Liver (tissue), 9 donors: ENCODE data around the gene CPLANE2. TPM values are rescaled to one million over a fixed set of nuclear protein-coding genes. Genes with fewer than 3 reads are reported as not detected.

Experiments
- DNase-seq: peaks from one replicate; pipeline ENCODE4 v3.0.0-alpha.2; 2017; ENCODE audit warnings: low spot score
- H3K27ac ChIP-seq, 2 donors: one replicate each; pipeline ENCODE4 v1.7.0; 2013; ENCODE audit warnings: inconsistent platforms in 2 of 2, low read length in 2 of 2, control low read depth in 1 of 2, low read depth in 1 of 2, mild to moderate bottlenecking in 1 of 2
- H3K27me3 ChIP-seq, 4 donors: one replicate each; pipeline versions ENCODE4 v1.6.1 to v1.7.0; 2013; ENCODE audit warnings: low read length in 3 of 4, inconsistent platforms in 1 of 4, mild to moderate bottlenecking in 1 of 4, moderate library complexity in 1 of 4; ENCODE audit not compliant: control insufficient read depth in 4 of 4, insufficient read depth in 4 of 4
- H3K36me3 ChIP-seq, 4 donors: one replicate each; pipeline versions ENCODE4 v1.6.1 to v1.7.0; 2013; ENCODE audit warnings: low read length in 3 of 4, mild to moderate bottlenecking in 3 of 4, low read depth in 1 of 4, moderate library complexity in 1 of 4; ENCODE audit not compliant: control insufficient read depth in 4 of 4, insufficient read depth in 3 of 4
- H3K4me1 ChIP-seq, 4 donors: one replicate each; pipeline versions ENCODE4 v1.6.1 to v1.7.0; 2013; ENCODE audit warnings: low read length in 3 of 4, mild to moderate bottlenecking in 3 of 4, moderate library complexity in 1 of 4; ENCODE audit not compliant: control insufficient read depth in 4 of 4, insufficient read depth in 4 of 4
- H3K4me3 ChIP-seq, 3 donors: one replicate each; pipeline versions ENCODE4 v1.6.1 to v1.7.0; 2013; ENCODE audit warnings: low read length in 3 of 3, control low read depth in 1 of 3, low read depth in 1 of 3, mild to moderate bottlenecking in 1 of 3
- H3K9ac ChIP-seq, 2 donors: one replicate each; pipeline ENCODE4 v1.7.0; 2013; ENCODE audit warnings: low read length in 2 of 2, mild to moderate bottlenecking in 2 of 2, moderate library complexity in 2 of 2, control low read depth in 1 of 2, low read depth in 1 of 2
- H3K9me3 ChIP-seq, 4 donors: one replicate each; pipeline versions ENCODE4 v1.6.1 to v1.7.0; 2013; ENCODE audit warnings: low read length in 3 of 4; ENCODE audit not compliant: control insufficient read depth in 4 of 4
- EGR1 ChIP-seq, 2 donors: IDR thresholded peaks; 2 replicates each; pipeline ENCODE4 v1.6.1; 2016 to 2018; ENCODE audit warnings: antibody characterized with exemption in 2 of 2, low read depth in 2 of 2
- FOXA1 ChIP-seq: IDR thresholded peaks from 2 replicates; pipeline ENCODE4 v1.6.1; 2016; ENCODE audit warnings: antibody characterized with exemption
- FOXA2 ChIP-seq: IDR thresholded peaks from 2 replicates; pipeline ENCODE4 v1.6.1; 2016; ENCODE audit warnings: antibody characterized with exemption
- GABPA ChIP-seq, 2 donors: IDR thresholded peaks in 1 of 2; conservative IDR thresholded peaks in 1 of 2; 2 replicates each; pipeline ENCODE4 v1.6.1; 2016; ENCODE audit warnings: antibody characterized with exemption in 2 of 2, mild to moderate bottlenecking in 1 of 2, moderate library complexity in 1 of 2
- HNF4A ChIP-seq, 2 donors: conservative IDR thresholded peaks; 2 replicates each; pipeline ENCODE4 v1.6.1; 2016; ENCODE audit warnings: antibody characterized with exemption in 2 of 2, mild to moderate bottlenecking in 2 of 2
- HNF4G ChIP-seq: IDR thresholded peaks from 2 replicates; pipeline ENCODE4 v1.6.1; 2016; ENCODE audit warnings: antibody characterized with exemption
- JUND ChIP-seq, 2 donors: IDR thresholded peaks; 2 replicates each; pipeline ENCODE4 v1.6.1; 2016; ENCODE audit warnings: antibody characterized with exemption in 2 of 2
- NR2F2 ChIP-seq: IDR thresholded peaks from 2 replicates; pipeline ENCODE4 v1.6.1; 2016; ENCODE audit warnings: antibody characterized with exemption
- RAD21 ChIP-seq, 2 donors: IDR thresholded peaks; 2 replicates each; pipeline ENCODE4 v1.6.1; 2016; ENCODE audit warnings: antibody characterized with exemption in 2 of 2, mild to moderate bottlenecking in 2 of 2
- RXRA ChIP-seq, 2 donors: IDR thresholded peaks; 2 replicates each; pipeline ENCODE4 v1.6.1; 2017 to 2018; ENCODE audit warnings: antibody characterized with exemption in 2 of 2, mild to moderate bottlenecking in 1 of 2
- SP1 ChIP-seq: IDR thresholded peaks from 2 replicates; pipeline ENCODE4 v1.6.1; 2018; ENCODE audit warnings: antibody characterized with exemption, mild to moderate bottlenecking
- TAF1 ChIP-seq: conservative IDR thresholded peaks from 2 replicates; pipeline ENCODE4 v1.6.1; 2016; ENCODE audit warnings: antibody characterized with exemption, mild to moderate bottlenecking
- YY1 ChIP-seq: IDR thresholded peaks from 2 replicates; pipeline ENCODE4 v1.6.1; 2016; ENCODE audit warnings: antibody characterized with exemption, mild to moderate bottlenecking
- WGBS: extraction: QIAGEN DNeasy Blood & Tissue Kit; methylation state at CpG from one replicate; pipeline ENCODE4 v1.1.7; 2013; 5-methylcytosine and 5-hydroxymethylcytosine counted together
- polyA plus RNA-seq, 2 donors: library from polyadenylated mRNA; stranded (reverse) in 1 of 2; unstranded in 1 of 2; fragments of 200-250 nt in 1 of 2; fragments of >200 nt in 1 of 2; fragmentation: Nextera tagmentation in 1 of 2; extraction: Ambion mirVana in 1 of 2; gene quantifications; one replicate each; pipeline versions ENCODE4 v1.2.1 to v1.2.3, GENCODE V29; 2013 to 2015
- total RNA-seq, 2 donors: library from RNA; depleted of rRNA; stranded (reverse); fragments of >200 nt; gene quantifications; one replicate each; pipeline ENCODE4 v1.2.3, GENCODE V29; 2014
- TF ChIP-seq, protein P1 (sequence below): IDR thresholded peaks from 2 replicates; pipeline ENCODE4 v1.6.1; 2016; ENCODE audit warnings: antibody characterized with exemption
- TF ChIP-seq, protein P2 (sequence below): IDR thresholded peaks from 2 replicates; pipeline ENCODE4 v1.6.1; 2016; ENCODE audit warnings: antibody characterized with exemption
- TF ChIP-seq, protein P3 (sequence below): IDR thresholded peaks from 2 replicates; pipeline ENCODE4 v1.6.1; 2016; ENCODE audit warnings: antibody characterized with exemption
- TF ChIP-seq, protein P4 (sequence below): fragments of 150-350 bp; IDR thresholded peaks from 2 replicates; pipeline ENCODE4 v1.5.1; 2017; ENCODE audit warnings: improper control_type of control experiment, low read depth, low read length; ENCODE audit not compliant: missing input control
- TF ChIP-seq, protein P5 (sequence below): IDR thresholded peaks from 2 replicates; pipeline ENCODE4 v1.6.1; 2016; ENCODE audit warnings: antibody characterized with exemption, mild to moderate bottlenecking
- donor health status: healthy.
- donor health status: healthy.
- donor health status: healthy.
- donor health status: healthy.
- donor health status: healthy.

The CPLANE2 gene
- total and polyA plus RNA-seq, 4 donors: 0.96 to 2.7 (median 2.5) TPM

DNA sequence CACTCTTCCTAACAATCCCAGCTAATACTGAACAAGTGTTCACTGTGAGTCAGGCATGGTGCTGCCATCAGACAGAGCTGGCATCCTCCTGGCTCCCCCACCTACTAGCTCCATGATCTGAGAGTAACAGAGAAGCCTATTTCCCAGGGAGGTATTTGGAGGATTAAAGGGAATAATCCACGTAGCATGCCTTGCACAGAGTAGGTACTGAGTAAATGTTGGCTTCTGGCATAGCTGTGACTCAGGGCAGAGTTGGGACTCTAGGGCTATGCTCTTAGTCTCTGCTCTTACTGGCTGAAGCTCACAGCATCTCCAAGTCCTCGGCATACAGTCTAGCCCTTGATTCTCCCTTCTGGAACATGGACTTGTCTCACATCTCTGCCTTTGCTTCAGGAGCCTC lies 32.8 kb downstream of the CPLANE2 start (continued):
- TF ChIP-seq, protein P1, sequence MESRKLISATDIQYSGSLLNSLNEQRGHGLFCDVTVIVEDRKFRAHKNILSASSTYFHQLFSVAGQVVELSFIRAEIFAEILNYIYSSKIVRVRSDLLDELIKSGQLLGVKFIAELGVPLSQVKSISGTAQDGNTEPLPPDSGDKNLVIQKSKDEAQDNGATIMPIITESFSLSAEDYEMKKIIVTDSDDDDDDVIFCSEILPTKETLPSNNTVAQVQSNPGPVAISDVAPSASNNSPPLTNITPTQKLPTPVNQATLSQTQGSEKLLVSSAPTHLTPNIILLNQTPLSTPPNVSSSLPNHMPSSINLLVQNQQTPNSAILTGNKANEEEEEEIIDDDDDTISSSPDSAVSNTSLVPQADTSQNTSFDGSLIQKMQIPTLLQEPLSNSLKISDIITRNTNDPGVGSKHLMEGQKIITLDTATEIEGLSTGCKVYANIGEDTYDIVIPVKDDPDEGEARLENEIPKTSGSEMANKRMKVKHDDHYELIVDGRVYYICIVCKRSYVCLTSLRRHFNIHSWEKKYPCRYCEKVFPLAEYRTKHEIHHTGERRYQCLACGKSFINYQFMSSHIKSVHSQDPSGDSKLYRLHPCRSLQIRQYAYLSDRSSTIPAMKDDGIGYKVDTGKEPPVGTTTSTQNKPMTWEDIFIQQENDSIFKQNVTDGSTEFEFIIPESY: no peak
- TF ChIP-seq NR2F2 (no peak), HNF4A (conservative IDR thresholded peaks at IDR 0.05) (no peak), JUND (IDR thresholded peaks at IDR 0.05) (no peak)
- TF ChIP-seq, protein P2, sequence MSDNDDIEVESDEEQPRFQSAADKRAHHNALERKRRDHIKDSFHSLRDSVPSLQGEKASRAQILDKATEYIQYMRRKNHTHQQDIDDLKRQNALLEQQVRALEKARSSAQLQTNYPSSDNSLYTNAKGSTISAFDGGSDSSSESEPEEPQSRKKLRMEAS: no peak

DNA sequence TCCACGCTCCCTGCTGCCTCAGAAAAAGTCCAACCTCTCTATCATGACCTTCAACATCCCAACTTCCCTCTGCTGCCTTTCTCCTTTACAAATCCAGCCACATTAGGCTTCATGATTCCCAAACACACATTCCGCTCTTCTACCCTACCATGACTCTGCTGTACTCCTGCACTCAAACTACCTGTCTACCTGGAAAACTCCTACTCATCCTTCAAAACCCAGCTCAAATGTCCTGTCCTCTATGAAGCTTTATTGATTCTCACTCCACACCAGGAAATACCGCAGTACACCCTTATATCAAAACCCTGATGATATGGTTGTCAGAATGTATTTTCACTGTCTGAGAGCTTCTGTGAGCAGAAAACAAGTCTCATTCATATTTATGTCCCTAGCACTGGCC lies 33.4 kb downstream of the CPLANE2 start:
- no peak overlapping the region for H3K27ac ChIP-seq
- TF ChIP-seq NR2F2: no peak
- TF ChIP-seq JUND (IDR thresholded peaks at IDR 0.05): no peak
- no peak for TF ChIP-seq GABPA (IDR thresholded peaks at IDR 0.05 in 1 of 2, conservative IDR thresholded peaks at IDR 0.05 in 1 of 2)
- TF ChIP-seq SP1: no peak
- TF ChIP-seq, protein P2: no peak
- TF ChIP-seq HNF4G: no peak
- TF ChIP-seq, protein P3, sequence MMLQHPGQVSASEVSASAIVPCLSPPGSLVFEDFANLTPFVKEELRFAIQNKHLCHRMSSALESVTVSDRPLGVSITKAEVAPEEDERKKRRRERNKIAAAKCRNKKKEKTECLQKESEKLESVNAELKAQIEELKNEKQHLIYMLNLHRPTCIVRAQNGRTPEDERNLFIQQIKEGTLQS: no peak
- TF ChIP-seq RXRA (IDR thresholded peaks at IDR 0.05): no peak
- no peak for TF ChIP-seq YY1
- TF ChIP-seq RAD21 (IDR thresholded peaks at IDR 0.05): no peak
- no peak for TF ChIP-seq EGR1 (IDR thresholded peaks at IDR 0.05; ENCODE audit: low read depth in 2 of 2)
- TF ChIP-seq, protein P4, sequence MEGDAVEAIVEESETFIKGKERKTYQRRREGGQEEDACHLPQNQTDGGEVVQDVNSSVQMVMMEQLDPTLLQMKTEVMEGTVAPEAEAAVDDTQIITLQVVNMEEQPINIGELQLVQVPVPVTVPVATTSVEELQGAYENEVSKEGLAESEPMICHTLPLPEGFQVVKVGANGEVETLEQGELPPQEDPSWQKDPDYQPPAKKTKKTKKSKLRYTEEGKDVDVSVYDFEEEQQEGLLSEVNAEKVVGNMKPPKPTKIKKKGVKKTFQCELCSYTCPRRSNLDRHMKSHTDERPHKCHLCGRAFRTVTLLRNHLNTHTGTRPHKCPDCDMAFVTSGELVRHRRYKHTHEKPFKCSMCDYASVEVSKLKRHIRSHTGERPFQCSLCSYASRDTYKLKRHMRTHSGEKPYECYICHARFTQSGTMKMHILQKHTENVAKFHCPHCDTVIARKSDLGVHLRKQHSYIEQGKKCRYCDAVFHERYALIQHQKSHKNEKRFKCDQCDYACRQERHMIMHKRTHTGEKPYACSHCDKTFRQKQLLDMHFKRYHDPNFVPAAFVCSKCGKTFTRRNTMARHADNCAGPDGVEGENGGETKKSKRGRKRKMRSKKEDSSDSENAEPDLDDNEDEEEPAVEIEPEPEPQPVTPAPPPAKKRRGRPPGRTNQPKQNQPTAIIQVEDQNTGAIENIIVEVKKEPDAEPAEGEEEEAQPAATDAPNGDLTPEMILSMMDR: no peak
- TF ChIP-seq, protein P5, sequence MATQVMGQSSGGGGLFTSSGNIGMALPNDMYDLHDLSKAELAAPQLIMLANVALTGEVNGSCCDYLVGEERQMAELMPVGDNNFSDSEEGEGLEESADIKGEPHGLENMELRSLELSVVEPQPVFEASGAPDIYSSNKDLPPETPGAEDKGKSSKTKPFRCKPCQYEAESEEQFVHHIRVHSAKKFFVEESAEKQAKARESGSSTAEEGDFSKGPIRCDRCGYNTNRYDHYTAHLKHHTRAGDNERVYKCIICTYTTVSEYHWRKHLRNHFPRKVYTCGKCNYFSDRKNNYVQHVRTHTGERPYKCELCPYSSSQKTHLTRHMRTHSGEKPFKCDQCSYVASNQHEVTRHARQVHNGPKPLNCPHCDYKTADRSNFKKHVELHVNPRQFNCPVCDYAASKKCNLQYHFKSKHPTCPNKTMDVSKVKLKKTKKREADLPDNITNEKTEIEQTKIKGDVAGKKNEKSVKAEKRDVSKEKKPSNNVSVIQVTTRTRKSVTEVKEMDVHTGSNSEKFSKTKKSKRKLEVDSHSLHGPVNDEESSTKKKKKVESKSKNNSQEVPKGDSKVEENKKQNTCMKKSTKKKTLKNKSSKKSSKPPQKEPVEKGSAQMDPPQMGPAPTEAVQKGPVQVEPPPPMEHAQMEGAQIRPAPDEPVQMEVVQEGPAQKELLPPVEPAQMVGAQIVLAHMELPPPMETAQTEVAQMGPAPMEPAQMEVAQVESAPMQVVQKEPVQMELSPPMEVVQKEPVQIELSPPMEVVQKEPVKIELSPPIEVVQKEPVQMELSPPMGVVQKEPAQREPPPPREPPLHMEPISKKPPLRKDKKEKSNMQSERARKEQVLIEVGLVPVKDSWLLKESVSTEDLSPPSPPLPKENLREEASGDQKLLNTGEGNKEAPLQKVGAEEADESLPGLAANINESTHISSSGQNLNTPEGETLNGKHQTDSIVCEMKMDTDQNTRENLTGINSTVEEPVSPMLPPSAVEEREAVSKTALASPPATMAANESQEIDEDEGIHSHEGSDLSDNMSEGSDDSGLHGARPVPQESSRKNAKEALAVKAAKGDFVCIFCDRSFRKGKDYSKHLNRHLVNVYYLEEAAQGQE: no peak
- TF ChIP-seq, protein P1: no peak
- TF ChIP-seq HNF4A (conservative IDR thresholded peaks at IDR 0.05): no peak
- no peak for TF ChIP-seq TAF1
- TF ChIP-seq FOXA1: no peak
- no peak for TF ChIP-seq FOXA2
- no peaks in the 10 kb centered on the region for H3K9me3 ChIP-seq
- no peaks in the 10 kb centered on the region for H3K27me3 ChIP-seq
- H3K4me3 ChIP-seq: no peak overlapping the region
- peaks cover 0 to 7% (median under 1%) of the 10 kb centered on the region in 4 donors for H3K4me1 ChIP-seq
- no peaks in the 10 kb centered on the region for H3K36me3 ChIP-seq
- DNase-seq: no peak
- WGBS: 59% methylated on average over 3 of the region's 3 CpGs
- H3K9ac ChIP-seq: no peak overlapping the region
